H9 (cell line): ENCODE measurements around the gene PLA2G4D. TPM values are rescaled to one million over a fixed set of nuclear protein-coding genes. Genes with fewer than 3 reads are reported as not detected.

Source experiments
- DNase-seq: peaks from one replicate; pipeline ENCODE4 v3.0.0-alpha.2; 2017
- H2AFZ ChIP-seq: one replicate; pipeline ENCODE4 v1.6.1; 2013; ENCODE audit warnings: mild to moderate bottlenecking, low read length, control low read depth, moderate library complexity
- H2AK5ac ChIP-seq: 2 replicates; pipeline ENCODE4 v1.6.1; 2013; ENCODE audit warnings: low read length, control low read depth, mixed read lengths; ENCODE audit not compliant: insufficient read length
- H2BK120ac ChIP-seq: one replicate; pipeline ENCODE4 v1.6.1; 2013; ENCODE audit warnings: low read depth, mild to moderate bottlenecking, low read length, control low read depth, inconsistent platforms; ENCODE audit not compliant: poor library complexity, severe bottlenecking
- H2BK12ac ChIP-seq: 2 replicates; pipeline ENCODE4 v1.6.1; 2013; ENCODE audit warnings: low read length, control low read depth, mixed read lengths, low read depth; ENCODE audit not compliant: insufficient read length
- H2BK15ac ChIP-seq: 2 replicates; pipeline ENCODE4 v1.6.1; 2013; ENCODE audit warnings: low read depth, low read length, control low read depth
- H2BK20ac ChIP-seq: one replicate; pipeline ENCODE4 v1.6.1; 2013; ENCODE audit warnings: low read depth, mild to moderate bottlenecking, low read length, control low read depth, inconsistent platforms; ENCODE audit not compliant: poor library complexity, severe bottlenecking
- H2BK5ac ChIP-seq: 2 replicates; pipeline ENCODE4 v1.6.1; 2013; ENCODE audit warnings: low read length, control low read depth, mixed read lengths; ENCODE audit not compliant: insufficient read length
- H3K14ac ChIP-seq: 2 replicates; pipeline ENCODE4 v1.6.1; 2013; ENCODE audit warnings: low read length, control low read depth; ENCODE audit not compliant: insufficient read depth
- H3K18ac ChIP-seq: 2 replicates; pipeline ENCODE4 v1.6.1; 2013; ENCODE audit warnings: low read depth, mild to moderate bottlenecking, mixed read lengths, low read length, control low read depth; ENCODE audit not compliant: insufficient read length
- H3K23ac ChIP-seq: 2 replicates; pipeline ENCODE4 v1.6.1; 2013; ENCODE audit warnings: low read length, control low read depth, mixed read lengths, low read depth; ENCODE audit not compliant: insufficient read length
- H3K23me2 ChIP-seq: 2 replicates; pipeline ENCODE4 v1.6.1; 2013; ENCODE audit warnings: low read depth, mild to moderate bottlenecking, mixed read lengths, low read length, control low read depth; ENCODE audit not compliant: insufficient read length, poor library complexity, severe bottlenecking
- H3K27ac ChIP-seq: 2 replicates; pipeline ENCODE4 v1.5.1; 2013; ENCODE audit warnings: low read length, control low read depth, mixed read lengths, low read depth; ENCODE audit not compliant: insufficient read length
- H3K27me3 ChIP-seq: 2 replicates; pipeline ENCODE4 v1.6.1; 2013; ENCODE audit warnings: low read length, control low read depth, inconsistent platforms; ENCODE audit not compliant: insufficient read depth
- H3K4ac ChIP-seq: 2 replicates; pipeline ENCODE4 v1.6.1; 2013; ENCODE audit warnings: low read depth, mild to moderate bottlenecking, control low read depth, inconsistent platforms, low read length, moderate library complexity
- H3K4me1 ChIP-seq: 2 replicates; pipeline ENCODE4 v1.6.1; 2013; ENCODE audit warnings: low read length, control low read depth, inconsistent platforms; ENCODE audit not compliant: insufficient read depth
- H3K4me2 ChIP-seq: 2 replicates; pipeline ENCODE4 v1.6.1; 2013; ENCODE audit warnings: low read length, control low read depth, mixed read lengths; ENCODE audit not compliant: insufficient read length, insufficient read depth
- H3K56ac ChIP-seq: 2 replicates; pipeline ENCODE4 v1.6.1; 2013; ENCODE audit warnings: low read depth, mild to moderate bottlenecking, mixed read lengths, low read length, control low read depth; ENCODE audit not compliant: insufficient read length
- H3K79me1 ChIP-seq: 2 replicates; pipeline ENCODE4 v1.6.1; 2013; ENCODE audit warnings: low read depth, mild to moderate bottlenecking, moderate library complexity, low read length, control low read depth, inconsistent platforms; ENCODE audit not compliant: insufficient read depth, poor library complexity, severe bottlenecking
- H3K79me2 ChIP-seq: 2 replicates; pipeline ENCODE4 v1.6.1; 2013; ENCODE audit warnings: low read length, control low read depth, inconsistent platforms; ENCODE audit not compliant: insufficient read depth
- H3K9ac ChIP-seq: 2 replicates; pipeline ENCODE4 v1.6.1; 2013; ENCODE audit warnings: low read length, control low read depth, mixed read lengths; ENCODE audit not compliant: insufficient read length; ENCODE audit errors: extremely low read depth
- H3K9me3 ChIP-seq: one replicate; pipeline ENCODE4 v1.6.1; 2013; ENCODE audit warnings: low read depth, low read length, inconsistent platforms; ENCODE audit not compliant: control insufficient read depth
- H3T11ph ChIP-seq: one replicate; pipeline ENCODE4 v1.6.1; 2013; ENCODE audit warnings: mild to moderate bottlenecking, low read length, control low read depth, inconsistent platforms
- H4K20me1 ChIP-seq: one replicate; pipeline ENCODE4 v1.6.1; 2013; ENCODE audit not compliant: control insufficient read depth, insufficient read length, insufficient read depth
- H4K5ac ChIP-seq: 2 replicates; pipeline ENCODE4 v1.6.1; 2013; ENCODE audit warnings: low read depth, mild to moderate bottlenecking, mixed read lengths, low read length, control low read depth; ENCODE audit not compliant: insufficient read length
- H4K8ac ChIP-seq: replicated peaks from 2 replicates; pipeline ENCODE4 v1.6.1; 2013; ENCODE audit warnings: low read length, control low read depth, mixed read lengths, low read depth; ENCODE audit not compliant: insufficient read length
- H4K91ac ChIP-seq: 2 replicates; pipeline ENCODE4 v1.6.1; 2013; ENCODE audit warnings: low read depth, mild to moderate bottlenecking, moderate library complexity, mixed read lengths, low read length, control low read depth; ENCODE audit not compliant: insufficient read length
- H3K27ac Mint-ChIP-seq, 3 experiments: 2 replicates in 2 of 3; 3 replicates in 1 of 3; pipeline ENCODE4 v1.8.0; 2020 to 2021; ENCODE audit warnings: mixed read lengths in 3 of 3, mild to moderate bottlenecking in 1 of 3, moderate library complexity in 1 of 3
- H3K27me3 Mint-ChIP-seq: 2 replicates; pipeline ENCODE4 v1.8.0; 2021; ENCODE audit warnings: low read depth, mild to moderate bottlenecking, moderate library complexity, mixed read lengths
- H3K36me3 Mint-ChIP-seq, 3 experiments: 2 replicates in 2 of 3; 3 replicates in 1 of 3; pipeline ENCODE4 v1.8.0; 2020 to 2021; ENCODE audit warnings: low read depth in 3 of 3, mixed read lengths in 3 of 3; ENCODE audit not compliant: insufficient read depth in 1 of 3
- H3K4me1 Mint-ChIP-seq, 2 experiments: 2 replicates each; pipeline ENCODE4 v1.8.0; 2020; ENCODE audit warnings: mixed read lengths in 2 of 2
- H3K4me3 Mint-ChIP-seq, 2 experiments: 2 replicates in 1 of 2; 3 replicates in 1 of 2; pipeline ENCODE4 v1.8.0; 2020 to 2021; ENCODE audit warnings: mild to moderate bottlenecking in 2 of 2, mixed read lengths in 2 of 2, moderate library complexity in 1 of 2
- H3K9me3 Mint-ChIP-seq, 2 experiments: 2 replicates in 1 of 2; 3 replicates in 1 of 2; pipeline ENCODE4 v1.8.0; 2020; ENCODE audit warnings: mild to moderate bottlenecking in 2 of 2, mixed read lengths in 2 of 2, moderate library complexity in 1 of 2
- WGBS: extraction: QIAGEN DNeasy Blood & Tissue Kit; methylation state at CpG from one replicate; pipeline ENCODE4 v1.1.7; 2013; ENCODE audit warnings: missing lambda C conversion rate, low lambda C conversion rate, mixed read lengths; ENCODE audit not compliant: insufficient read length; ENCODE audit errors: extremely low coverage; 5-methylcytosine and 5-hydroxymethylcytosine counted together
- total RNA-seq: library from RNA; stranded (reverse); gene quantifications from 2 replicates; pipeline ENCODE4 v1.2.1, GENCODE V29; 2021
- TF ChIP-seq, protein P1 (sequence below): fragments of 200-600 bp; sonication (generic); conservative IDR thresholded peaks from 3 replicates; pipeline ENCODE4 v1.8.0; 2021; ENCODE audit warnings: antibody characterized with exemption, mild to moderate bottlenecking

Gene PLA2G4D
- total RNA-seq, 1 experiment from 2014 or later: 0.33 TPM

DNA sequence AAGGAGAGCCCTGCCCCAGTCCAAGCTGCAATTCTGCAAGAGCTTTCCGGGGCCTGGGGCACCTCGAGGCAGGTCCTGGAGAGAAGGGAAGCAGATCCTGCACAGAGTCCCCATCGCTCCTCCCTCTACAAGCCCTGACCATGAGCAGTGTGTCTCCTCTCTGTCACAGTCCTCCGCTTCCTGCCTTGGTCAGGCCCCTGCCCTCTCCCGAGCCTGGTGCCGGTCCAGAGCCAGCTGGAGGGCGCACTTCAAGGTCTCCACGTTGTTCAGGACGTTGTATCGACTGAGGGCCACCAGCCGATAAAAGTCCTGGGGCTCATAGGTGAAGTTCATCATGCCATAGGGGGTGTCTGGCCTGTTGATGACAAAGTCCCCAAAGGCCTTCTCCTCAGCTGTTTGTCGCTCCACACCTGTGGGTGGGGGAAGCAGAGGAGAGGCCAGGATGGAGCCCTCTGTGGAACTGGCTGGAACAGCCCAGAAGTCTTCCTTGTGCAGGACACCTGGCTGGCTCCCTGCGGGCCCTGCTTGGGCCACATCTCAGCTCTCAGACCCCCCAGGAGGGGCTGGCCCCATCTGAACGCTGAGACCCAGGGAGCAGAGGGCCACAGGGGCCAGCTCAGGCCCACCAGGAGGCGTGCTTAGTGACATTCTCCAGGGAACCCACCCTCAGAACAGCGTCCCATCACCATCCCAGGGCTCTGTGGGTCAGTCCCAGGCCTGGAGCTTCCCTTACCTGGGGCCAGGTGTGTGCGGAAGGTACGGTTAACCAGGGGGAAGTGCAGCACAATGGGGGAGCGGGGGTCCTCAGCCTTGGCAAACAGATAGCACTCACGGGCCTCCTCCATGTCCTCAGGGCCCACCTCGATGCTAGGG is 47.7 kb upstream of the PLA2G4D start:
- no peak overlapping the region for H3K4me2 ChIP-seq
- H3K4ac ChIP-seq: no peak overlapping the region
- H2BK120ac ChIP-seq: no peak overlapping the region
- H3K27ac ChIP-seq: no peak overlapping the region
- Mint-ChIP-seq H3K9me3 (peaks cover 9 to 11% of the 10 kb centered on the region in 2 experiments), H3K4me3 (no peak overlapping the region), H3K27ac (no peak overlapping the region), H3K4me1 (peaks cover 0 to 3% of the 10 kb centered on the region in 2 experiments; a peak in 1 of 4 replicates), H3K27me3 (peaks cover 5% of the 10 kb centered on the region; the same call in 1 of the 2 replicates), H3K36me3 (peaks cover 0 to 2% (median 0%) of the 10 kb centered on the region in 3 experiments; a peak in 1 of 7 replicates)
- no peak overlapping the region for H2BK5ac ChIP-seq
- H4K8ac ChIP-seq: no peak overlapping the region
- H3K14ac ChIP-seq: no peak overlapping the region
- no peak overlapping the region for H2BK20ac ChIP-seq
- no peak overlapping the region for H3K18ac ChIP-seq
- H3K79me2 ChIP-seq: no peaks in the 10 kb centered on the region
- DNase-seq: peak; percentile 19
- H3K9me3 ChIP-seq: no peaks in the 10 kb centered on the region
- WGBS: no CpG with 5 or more reads among the region's 21 CpGs
- H2AFZ ChIP-seq: no peak overlapping the region
- H3K56ac ChIP-seq: no peak overlapping the region
- no peaks in the 10 kb centered on the region for H3K4me1 ChIP-seq
- H4K20me1 ChIP-seq: no peaks in the 10 kb centered on the region
- H3K9ac ChIP-seq: no peak overlapping the region
- H2AK5ac ChIP-seq: no peak overlapping the region
- H3K27me3 ChIP-seq: no peaks in the 10 kb centered on the region
- H3K23ac ChIP-seq: no peak overlapping the region
- TF ChIP-seq, protein P1, sequence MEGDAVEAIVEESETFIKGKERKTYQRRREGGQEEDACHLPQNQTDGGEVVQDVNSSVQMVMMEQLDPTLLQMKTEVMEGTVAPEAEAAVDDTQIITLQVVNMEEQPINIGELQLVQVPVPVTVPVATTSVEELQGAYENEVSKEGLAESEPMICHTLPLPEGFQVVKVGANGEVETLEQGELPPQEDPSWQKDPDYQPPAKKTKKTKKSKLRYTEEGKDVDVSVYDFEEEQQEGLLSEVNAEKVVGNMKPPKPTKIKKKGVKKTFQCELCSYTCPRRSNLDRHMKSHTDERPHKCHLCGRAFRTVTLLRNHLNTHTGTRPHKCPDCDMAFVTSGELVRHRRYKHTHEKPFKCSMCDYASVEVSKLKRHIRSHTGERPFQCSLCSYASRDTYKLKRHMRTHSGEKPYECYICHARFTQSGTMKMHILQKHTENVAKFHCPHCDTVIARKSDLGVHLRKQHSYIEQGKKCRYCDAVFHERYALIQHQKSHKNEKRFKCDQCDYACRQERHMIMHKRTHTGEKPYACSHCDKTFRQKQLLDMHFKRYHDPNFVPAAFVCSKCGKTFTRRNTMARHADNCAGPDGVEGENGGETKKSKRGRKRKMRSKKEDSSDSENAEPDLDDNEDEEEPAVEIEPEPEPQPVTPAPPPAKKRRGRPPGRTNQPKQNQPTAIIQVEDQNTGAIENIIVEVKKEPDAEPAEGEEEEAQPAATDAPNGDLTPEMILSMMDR: no peak
- H3K79me1 ChIP-seq: no peaks in the 10 kb centered on the region
- H3T11ph ChIP-seq: no peak overlapping the region
- H4K91ac ChIP-seq: no peak overlapping the region
- H3K23me2 ChIP-seq: no peaks in the 10 kb centered on the region
- no peak overlapping the region for H4K5ac ChIP-seq
- no peak overlapping the region for H2BK12ac ChIP-seq
- H2BK15ac ChIP-seq: no peak overlapping the region
